Measurements from ENCODE around the gene ATP8A2. TPM values are rescaled to one million over a fixed set of nuclear protein-coding genes. Genes with fewer than 3 reads are reported as not detected.
"Not testable (repeated sequence)": the region's sequence is repeated elsewhere in the genome, so short reads cannot be mapped to it uniquely, and the experiment has no call there.

ATP8A2 gene
- 0.64 and 0.67 TPM in 2 replicates for total RNA-seq (2014; rRNA removed; shearing (Covaris generic))
- 0.27 and 0.29 TPM in 2 replicates for polyA plus RNA-seq (2015; cell fraction: cytosol; rRNA removed)
- 0.22 and 0.51 TPM in 2 replicates for polyA plus RNA-seq (2015; cell fraction: nucleus; rRNA removed)

- no peak for DNase-seq (ENCODE audit: low read depth)
These were observed at the start of gene ATP8A2 for GRCh38 chr13:25371875-25372283. ATP8A2 (plus strand) TSS chr13:25371974; CDS start chr13:25372213, 239 bp downstream.

DNA sequence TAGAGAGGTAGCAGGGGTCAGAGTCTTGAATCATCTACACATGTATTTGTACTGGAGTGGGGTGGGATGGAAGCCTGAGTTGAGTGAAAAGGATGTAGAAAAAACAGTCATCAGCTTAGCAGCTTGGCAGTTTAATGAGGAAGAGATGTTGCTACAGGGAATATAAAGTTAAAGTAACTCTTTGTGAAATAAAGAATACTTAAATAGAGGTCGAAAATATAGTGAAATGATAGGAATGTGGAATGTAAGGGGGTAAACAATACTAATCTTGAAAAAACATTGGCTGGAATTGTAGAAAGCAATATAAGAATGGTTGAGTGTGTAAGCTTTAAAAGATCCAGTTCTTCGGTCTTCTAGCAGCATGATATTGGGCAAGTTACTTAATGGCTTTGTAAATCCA is 47.7 kb upstream of the ATP8A2 start:
- no peak for DNase-seq (ENCODE audit: low read depth)

GRCh38 chr13:25329706-25330105 is 42.1 kb upstream of the ATP8A2 start:
- DNase-seq (ENCODE audit: low read depth) = peak; percentile 27

GRCh38 chr13:25330541-25330940 is 41.2 kb upstream of the ATP8A2 start:
- DNase-seq (ENCODE audit: low read depth) = peak; percentile 13

GRCh38 chr13:25335856-25336255 is 35.9 kb upstream of the ATP8A2 start:
- DNase-seq (ENCODE audit: low read depth) = no peak

- no peak for DNase-seq (ENCODE audit: low read depth)
These were observed 26.2 kb upstream of the ATP8A2 start for GRCh38 chr13:25345576-25345975.

DNA sequence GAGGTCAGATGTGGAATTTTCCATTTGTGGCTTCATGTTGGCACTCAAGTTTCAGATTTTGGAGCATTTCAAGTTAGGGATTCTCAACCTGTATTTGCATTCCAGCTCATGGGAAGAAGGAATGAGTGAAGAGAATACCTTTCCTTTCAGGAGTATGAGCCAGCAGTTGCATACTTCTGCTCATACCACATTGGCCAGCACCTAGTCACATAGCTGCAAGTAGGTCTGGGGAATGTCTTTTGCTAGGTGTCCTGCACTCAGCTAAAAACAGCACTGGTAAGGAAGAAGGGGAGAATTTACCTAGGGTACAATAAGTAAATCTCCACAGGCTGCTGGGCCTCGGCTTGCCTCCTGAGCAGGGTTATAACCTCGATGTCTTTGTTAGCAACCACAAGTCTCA is 24.6 kb upstream of the ATP8A2 start:
- DNase-seq (ENCODE audit: low read depth) = no peak

DNA sequence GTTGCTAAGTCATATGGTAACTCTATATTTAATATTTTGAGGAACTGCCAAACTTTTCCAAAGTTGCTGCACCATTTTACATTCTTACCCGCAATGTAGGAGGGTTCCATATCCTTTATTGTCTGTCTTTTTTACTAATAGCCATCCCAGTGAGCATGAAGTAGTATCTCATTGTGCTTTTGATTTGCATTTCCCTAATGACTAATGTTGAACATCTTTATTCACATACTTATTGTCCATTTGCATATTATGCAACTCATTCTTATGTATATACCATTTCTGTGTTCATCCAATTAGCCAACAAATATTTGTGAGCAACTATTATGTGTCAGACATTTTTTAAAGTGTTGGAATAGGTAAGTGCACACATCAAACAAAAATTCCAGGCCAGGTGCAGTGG is 20.4 kb upstream of the ATP8A2 start:
- no peak for DNase-seq (ENCODE audit: low read depth)

- no peak for DNase-seq (ENCODE audit: low read depth)
These were observed 19.5 kb upstream of the ATP8A2 start for GRCh38 chr13:25352230-25352629.

DNA sequence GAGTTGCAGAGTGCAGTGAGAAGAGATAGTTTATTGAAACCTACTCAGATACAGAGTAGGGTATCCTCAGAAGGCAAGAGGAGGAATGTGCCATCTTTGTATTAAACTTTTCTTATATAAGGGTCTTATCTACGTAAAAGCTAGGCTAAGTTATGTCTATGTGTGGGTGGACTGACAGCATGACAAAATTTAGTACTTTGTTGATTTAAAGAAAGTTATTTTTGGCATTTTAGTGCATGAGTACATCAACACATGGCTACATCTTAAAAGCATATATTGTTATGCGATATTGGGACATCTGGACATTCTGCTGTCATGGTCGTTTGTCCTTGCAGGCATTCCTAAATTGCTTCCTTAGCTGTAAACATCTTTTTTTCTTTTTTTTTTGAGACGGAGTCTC is 19.0 kb upstream of the ATP8A2 start:
- no peak for DNase-seq (ENCODE audit: low read depth)

GRCh38 chr13:25353344-25353743 is 18.4 kb upstream of the ATP8A2 start:
- no peak for DNase-seq (ENCODE audit: low read depth)

- no peak for DNase-seq (ENCODE audit: low read depth)
These were observed 17.4 kb upstream of the ATP8A2 start for GRCh38 chr13:25354377-25354776.

- DNase-seq (ENCODE audit: low read depth) = not testable (repeated sequence)
These were observed 11.3 kb upstream of the ATP8A2 start for GRCh38 chr13:25360443-25360842.

DNA sequence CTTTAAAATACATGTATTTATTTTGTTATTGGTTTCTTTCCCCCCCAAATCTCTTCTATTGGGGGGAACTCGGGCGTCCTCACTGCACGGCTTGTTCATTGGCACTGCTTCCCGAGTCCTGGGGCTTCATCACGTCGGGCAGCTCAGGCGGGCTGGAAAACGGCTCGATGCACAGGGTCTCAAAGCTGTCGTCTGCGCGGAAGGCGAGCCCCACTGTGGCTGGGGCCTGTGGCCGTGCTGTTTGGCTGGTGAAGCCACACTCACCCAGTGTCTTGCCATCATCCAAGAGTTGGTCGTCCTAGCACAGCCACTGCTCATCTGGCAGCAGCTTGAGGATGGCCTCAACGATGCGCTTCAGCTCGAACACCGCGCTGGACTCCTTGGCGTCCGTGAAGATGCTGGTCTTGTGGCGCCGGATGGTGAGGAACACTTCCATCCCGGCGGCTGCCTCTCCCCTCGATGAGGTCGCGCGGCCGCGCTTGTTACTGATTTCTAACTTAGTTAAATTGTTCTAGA is 6.0 kb upstream of the ATP8A2 start:
- DNase-seq (ENCODE audit: low read depth) = no peak

DNA sequence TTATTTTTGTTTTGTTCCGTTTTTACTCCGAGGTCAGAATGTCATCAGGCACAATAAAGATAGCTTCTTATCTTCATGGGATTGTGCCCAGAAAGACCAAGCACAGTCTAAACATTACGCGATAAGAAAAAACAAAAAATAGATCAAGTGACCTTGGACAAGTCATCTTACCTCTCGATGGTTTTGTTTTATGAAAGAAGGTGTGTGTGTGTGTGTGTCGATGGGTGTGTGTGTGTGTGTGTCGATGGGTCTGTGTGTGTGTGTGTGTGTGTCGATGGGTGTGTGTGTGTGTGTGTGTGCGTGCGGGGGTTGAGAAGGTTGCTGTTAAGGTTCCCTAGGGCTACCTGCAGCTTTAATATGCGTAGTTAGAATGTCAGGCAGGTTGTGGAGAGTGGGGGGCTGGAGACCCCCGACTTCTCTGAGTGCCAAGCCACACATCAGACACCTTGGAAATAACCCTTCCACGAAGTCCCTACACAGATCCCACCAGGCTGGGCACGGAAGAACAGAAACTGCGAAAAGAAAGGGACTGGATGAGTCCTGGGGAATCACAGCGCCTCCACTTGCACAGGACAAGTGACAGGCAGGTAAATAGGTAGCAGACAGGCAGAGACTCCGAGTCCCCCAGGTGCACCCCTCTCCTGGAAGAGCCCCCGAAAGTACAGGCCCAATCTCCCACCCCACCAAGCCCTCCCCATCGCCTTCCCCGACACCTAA is 458 bp upstream of the ATP8A2 start:
- DNase-seq (ENCODE audit: low read depth) = no peak

DNA sequence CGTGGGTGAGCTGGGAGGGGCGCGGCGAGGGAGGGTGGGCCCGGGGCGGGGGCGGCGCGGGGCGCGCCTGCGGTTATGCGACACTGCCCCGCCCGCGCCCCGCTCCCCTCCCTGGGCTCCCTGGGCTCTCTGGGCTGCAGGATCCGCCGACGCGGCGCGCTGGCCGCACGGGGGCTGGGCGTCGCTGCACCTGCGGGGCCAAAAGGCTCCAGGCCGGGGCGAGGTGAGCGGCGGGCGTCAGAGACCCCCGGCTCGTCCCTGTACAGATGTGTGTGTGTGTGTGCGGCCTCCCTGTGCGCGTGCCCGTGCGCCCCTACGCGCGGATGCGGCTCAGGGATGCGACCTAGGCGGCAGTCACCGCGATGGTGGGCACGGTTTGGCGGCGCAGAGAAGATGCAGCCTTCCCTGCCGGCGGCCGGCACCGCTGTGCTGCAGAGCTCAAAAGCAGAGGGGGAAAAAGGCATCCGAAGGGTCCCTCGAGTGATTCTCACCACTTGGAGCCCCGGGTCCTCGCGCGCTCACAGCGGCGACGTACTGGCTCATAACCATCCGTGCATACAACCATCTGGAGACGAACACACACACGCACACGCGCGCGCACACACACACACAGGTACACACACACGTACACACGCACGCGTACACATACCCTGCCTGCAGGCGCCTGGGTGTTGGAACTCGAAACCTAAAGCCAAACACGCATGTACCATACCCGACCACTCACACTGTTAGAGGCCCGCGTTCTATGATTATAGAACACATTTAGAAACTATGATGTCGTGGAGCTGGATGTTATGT is 709 bp downstream of the ATP8A2 start:
- no peak for DNase-seq (ENCODE audit: low read depth)

GRCh38 chr13:25375727-25376358 is 4.1 kb downstream of the ATP8A2 start:
- peak; percentile 37 for DNase-seq (ENCODE audit: low read depth)

GRCh38 chr13:25377244-25377962 is 5.6 kb downstream of the ATP8A2 start:
- no peak for DNase-seq (ENCODE audit: low read depth)

DNA sequence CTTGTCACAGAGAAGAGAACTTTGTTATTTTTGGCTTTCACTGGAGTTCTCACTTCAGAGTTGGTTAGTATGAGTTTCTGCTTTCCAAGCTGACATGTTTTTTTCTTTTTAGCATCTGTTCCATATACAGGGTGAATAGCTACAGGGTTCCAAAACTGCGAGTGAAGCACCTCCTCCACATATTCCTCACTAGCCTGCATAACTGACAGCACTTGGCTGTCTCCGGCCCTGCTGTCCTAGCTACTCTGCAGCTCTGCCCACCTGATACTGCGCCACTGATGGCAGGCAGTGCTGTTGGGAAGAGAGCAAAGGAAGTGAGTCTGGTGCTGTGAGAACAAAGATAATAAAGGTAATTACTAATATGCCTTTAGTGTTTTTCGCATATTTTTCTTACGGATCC is 6.8 kb downstream of the ATP8A2 start:
- no peak for DNase-seq (ENCODE audit: low read depth)

- DNase-seq (ENCODE audit: low read depth) = no peak
These were observed 7.2 kb downstream of the ATP8A2 start for GRCh38 chr13:25379011-25379410.

GRCh38 chr13:25380082-25380481 is 8.3 kb downstream of the ATP8A2 start:
- DNase-seq (ENCODE audit: low read depth) = peak; percentile 28

Data from HT1080 (cell line).